HepG2 (cell line): ENCODE results near the gene SDC3. TPM values are rescaled to one million over a fixed set of nuclear protein-coding genes. Genes with fewer than 3 reads are reported as not detected.

Experiments used
- ASH2L ChIP-seq: fragments of 300-600, 200-600 bp; sonication (generic); IDR thresholded peaks from 2 replicates; pipeline ENCODE4 v1.7.0; 2017; ENCODE audit warnings: low read depth, mild to moderate bottlenecking, moderate library complexity, mixed read lengths, low read length; ENCODE audit not compliant: insufficient read length
- ATF2 ChIP-seq: sonication (generic); formaldehyde crosslinking; IDR thresholded peaks from 2 replicates; pipeline ENCODE4 v1.4.0; 2020; ENCODE audit warnings: missing genetic modification reagents
- CAMTA2 ChIP-seq: sonication (generic); formaldehyde crosslinking; IDR thresholded peaks from 2 replicates; pipeline ENCODE4 v1.4.0; 2020; ENCODE audit warnings: mild to moderate bottlenecking, missing genetic modification reagents, borderline replicate concordance
- GATA4 ChIP-seq: sonication (generic); IDR thresholded peaks from 2 replicates; pipeline ENCODE4 v1.6.1; 2016; ENCODE audit warnings: antibody characterized with exemption, low read depth, borderline replicate concordance
- HCFC1 ChIP-seq: fragments of 150-350 bp; IDR thresholded peaks from 2 replicates; pipeline ENCODE4 v1.6.1; 2014; ENCODE audit warnings: low read depth, low read length
- HDAC2 ChIP-seq: sonication (generic); formaldehyde crosslinking; IDR thresholded peaks from 2 replicates; pipeline ENCODE4 v1.4.0; 2020; ENCODE audit warnings: missing genetic modification reagents
- JARID2 ChIP-seq: sonication (generic); formaldehyde crosslinking; IDR thresholded peaks from 2 replicates; pipeline ENCODE4 v1.8.1; 2023; ENCODE audit warnings: missing genetic modification reagents, inconsistent platforms; ENCODE audit not compliant: insufficient replicate concordance
- KDM3A ChIP-seq: IDR thresholded peaks from 2 replicates; pipeline ENCODE4 v1.6.1; 2018; ENCODE audit warnings: low read depth, missing compliant biosample characterization
- KMT2A ChIP-seq: sonication (generic); formaldehyde crosslinking; IDR thresholded peaks from 2 replicates; pipeline ENCODE4 v1.4.0; 2020; ENCODE audit warnings: missing genetic modification reagents
- MTA3 ChIP-seq: sonication (generic); formaldehyde crosslinking; IDR thresholded peaks from 2 replicates; pipeline ENCODE4 v1.4.0; 2020; ENCODE audit warnings: missing genetic modification reagents
- NR1H2 ChIP-seq: sonication (generic); formaldehyde crosslinking; IDR thresholded peaks from 2 replicates; pipeline ENCODE4 v1.8.1; 2022; ENCODE audit warnings: low read depth, missing genetic modification reagents, borderline replicate concordance
- PAWR ChIP-seq: sonication (generic); formaldehyde crosslinking; IDR thresholded peaks from 2 replicates; pipeline ENCODE4 v1.4.0; 2020; ENCODE audit warnings: missing genetic modification reagents, mild to moderate bottlenecking, borderline replicate concordance
- PAX8 ChIP-seq: sonication (generic); formaldehyde crosslinking; IDR thresholded peaks from 2 replicates; pipeline ENCODE4 v1.8.0; 2022; ENCODE audit warnings: mild to moderate bottlenecking, missing genetic modification reagents, borderline replicate concordance
- PRMT3 ChIP-seq: sonication (generic); formaldehyde crosslinking; IDR thresholded peaks from 2 replicates; pipeline ENCODE4 v1.8.1; 2022; ENCODE audit warnings: low read depth, mild to moderate bottlenecking, moderate library complexity, missing genetic modification reagents, borderline replicate concordance
- ZNF138 ChIP-seq: sonication (generic); formaldehyde crosslinking; IDR thresholded peaks from 2 replicates; pipeline ENCODE4 v1.5.0; 2020; ENCODE audit warnings: mild to moderate bottlenecking, low read depth, missing genetic modification reagents
- ZNF296 ChIP-seq: sonication (generic); formaldehyde crosslinking; conservative IDR thresholded peaks from 2 replicates; pipeline ENCODE4 v1.5.0; 2020; ENCODE audit warnings: mild to moderate bottlenecking, missing genetic modification reagents
- ZNF484 ChIP-seq: sonication (generic); formaldehyde crosslinking; IDR thresholded peaks from 2 replicates; pipeline ENCODE4 v1.5.1; 2020; ENCODE audit warnings: mild to moderate bottlenecking, low read depth, missing genetic modification reagents, borderline replicate concordance
- ZNF589 ChIP-seq: sonication (generic); formaldehyde crosslinking; conservative IDR thresholded peaks from 2 replicates; pipeline ENCODE4 v1.8.0; 2022; ENCODE audit warnings: mild to moderate bottlenecking, moderate library complexity, missing genetic modification reagents
- ZNF839 ChIP-seq: sonication (generic); formaldehyde crosslinking; IDR thresholded peaks from 2 replicates; pipeline ENCODE4 v1.4.0; 2020; ENCODE audit warnings: missing genetic modification reagents, mild to moderate bottlenecking, borderline replicate concordance
- polyA plus RNA-seq, 8 experiments: library from polyadenylated mRNA; depleted of rRNA in 3 of 8; stranded (reverse) in 7 of 8; unstranded in 1 of 8; fragments of >200 nt; fragmentation: Illumina TruSeq in 4 of 8; extraction: Trizol in 4 of 8; gene quantifications; 2 replicates each; pipeline versions ENCODE4 v1.2.1 to v1.2.3, GENCODE V29; 2011 to 2016; ENCODE audit warnings: low read depth in 4 of 8, missing spikeins in 1 of 8, mixed read lengths in 1 of 8; ENCODE audit not compliant: insufficient read depth in 1 of 8
- total RNA-seq, 5 experiments: library from RNA; depleted of rRNA; stranded (reverse); fragments of >200 nt; fragmentation: Illumina TruSeq; extraction: Trizol; gene quantifications; 2 replicates each; pipeline ENCODE4 v1.2.3, GENCODE V29; 2016; ENCODE audit warnings: low read depth in 1 of 5
- TF ChIP-seq, protein P1 (sequence below): sonication (generic); formaldehyde crosslinking; IDR thresholded peaks from 2 replicates; pipeline ENCODE4 v1.9.0; 2021; ENCODE audit warnings: missing genetic modification reagents, borderline replicate concordance
- TF ChIP-seq, protein P2 (sequence below): sonication (generic); formaldehyde crosslinking; IDR thresholded peaks from 2 replicates; pipeline ENCODE4 v1.9.0; 2021; ENCODE audit warnings: missing genetic modification reagents, mild to moderate bottlenecking, borderline replicate concordance

The SDC3 gene
- total and polyA plus RNA-seq, 2 of the 13 experiments (the other 11 are each of a cell fraction or from before 2014, with no cell fraction given): 0.49 to 0.84 TPM

DNA sequence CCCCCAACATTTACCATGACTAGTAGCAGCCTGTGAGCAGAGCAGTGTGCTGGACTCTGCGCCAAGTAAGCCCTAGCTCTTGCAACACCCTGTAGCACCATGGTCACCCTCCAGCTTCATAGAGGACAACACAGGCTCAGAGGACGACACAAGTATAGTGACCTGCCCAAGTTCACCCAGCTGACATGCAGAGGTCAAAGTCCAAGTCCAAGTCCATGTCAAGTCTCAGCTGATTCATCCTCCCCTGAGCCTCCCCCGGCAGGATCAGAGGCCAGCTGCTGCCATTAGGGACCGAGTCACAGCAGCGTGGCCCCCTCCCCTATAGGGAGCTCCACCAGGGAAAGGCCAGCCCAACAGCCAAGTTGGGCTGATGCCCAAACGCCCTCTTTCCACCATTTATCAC, 15.9 kb downstream of the SDC3 start (continued):
- TF ChIP-seq, protein P1, sequence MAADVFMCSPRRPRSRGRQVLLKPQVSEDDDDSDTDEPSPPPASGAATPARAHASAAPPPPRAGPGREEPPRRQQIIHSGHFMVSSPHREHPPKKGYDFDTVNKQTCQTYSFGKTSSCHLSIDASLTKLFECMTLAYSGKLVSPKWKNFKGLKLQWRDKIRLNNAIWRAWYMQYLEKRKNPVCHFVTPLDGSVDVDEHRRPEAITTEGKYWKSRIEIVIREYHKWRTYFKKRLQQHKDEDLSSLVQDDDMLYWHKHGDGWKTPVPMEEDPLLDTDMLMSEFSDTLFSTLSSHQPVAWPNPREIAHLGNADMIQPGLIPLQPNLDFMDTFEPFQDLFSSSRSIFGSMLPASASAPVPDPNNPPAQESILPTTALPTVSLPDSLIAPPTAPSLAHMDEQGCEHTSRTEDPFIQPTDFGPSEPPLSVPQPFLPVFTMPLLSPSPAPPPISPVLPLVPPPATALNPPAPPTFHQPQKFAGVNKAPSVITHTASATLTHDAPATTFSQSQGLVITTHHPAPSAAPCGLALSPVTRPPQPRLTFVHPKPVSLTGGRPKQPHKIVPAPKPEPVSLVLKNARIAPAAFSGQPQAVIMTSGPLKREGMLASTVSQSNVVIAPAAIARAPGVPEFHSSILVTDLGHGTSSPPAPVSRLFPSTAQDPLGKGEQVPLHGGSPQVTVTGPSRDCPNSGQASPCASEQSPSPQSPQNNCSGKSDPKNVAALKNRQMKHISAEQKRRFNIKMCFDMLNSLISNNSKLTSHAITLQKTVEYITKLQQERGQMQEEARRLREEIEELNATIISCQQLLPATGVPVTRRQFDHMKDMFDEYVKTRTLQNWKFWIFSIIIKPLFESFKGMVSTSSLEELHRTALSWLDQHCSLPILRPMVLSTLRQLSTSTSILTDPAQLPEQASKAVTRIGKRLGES (CRISPR knock-in tag): no peak
- TF ChIP-seq ASH2L (no peak), PAX8 (CRISPR knock-in tag) (no peak), ZNF138 (CRISPR knock-in tag) (no peak), KDM3A (CRISPR knock-in tag) (no peak), ZNF484 (CRISPR knock-in tag) (no peak), ZNF839 (CRISPR knock-in tag) (no peak), MTA3 (CRISPR knock-in tag) (no peak), PRMT3 (no peak), KMT2A (CRISPR knock-in tag) (no peak), GATA4 (no peak), ZNF296 (CRISPR knock-in tag) (peak; percentile 64; the same call in 1 of the 2 replicates), HCFC1 (no peak), ZNF589 (CRISPR knock-in tag) (no peak), NR1H2 (CRISPR knock-in tag) (no peak), HDAC2 (CRISPR knock-in tag) (peak; percentile 19; the same call in 1 of the 2 replicates), CAMTA2 (CRISPR knock-in tag) (no peak), PAWR (no peak), ATF2 (no peak), JARID2 (CRISPR knock-in tag) (no peak)
- TF ChIP-seq, protein P2, sequence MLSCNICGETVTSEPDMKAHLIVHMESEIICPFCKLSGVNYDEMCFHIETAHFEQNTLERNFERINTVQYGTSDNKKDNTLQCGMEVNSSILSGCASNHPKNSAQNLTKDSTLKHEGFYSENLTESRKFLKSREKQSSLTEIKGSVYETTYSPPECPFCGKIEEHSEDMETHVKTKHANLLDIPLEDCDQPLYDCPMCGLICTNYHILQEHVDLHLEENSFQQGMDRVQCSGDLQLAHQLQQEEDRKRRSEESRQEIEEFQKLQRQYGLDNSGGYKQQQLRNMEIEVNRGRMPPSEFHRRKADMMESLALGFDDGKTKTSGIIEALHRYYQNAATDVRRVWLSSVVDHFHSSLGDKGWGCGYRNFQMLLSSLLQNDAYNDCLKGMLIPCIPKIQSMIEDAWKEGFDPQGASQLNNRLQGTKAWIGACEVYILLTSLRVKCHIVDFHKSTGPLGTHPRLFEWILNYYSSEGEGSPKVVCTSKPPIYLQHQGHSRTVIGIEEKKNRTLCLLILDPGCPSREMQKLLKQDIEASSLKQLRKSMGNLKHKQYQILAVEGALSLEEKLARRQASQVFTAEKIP: no peak
